GM18867 (cell line): Measurements from ENCODE around the gene ATP11A.
"Not testable (repeated sequence)": the region's sequence is repeated elsewhere in the genome, so short reads cannot be mapped to it uniquely, and the experiment has no call there.

ENCODE experiments used
- ATAC-seq: cut with Tn5 transposase; IDR thresholded peaks from one replicate; pipeline ENCODE4 v1.9.1; 2021; ENCODE audit warnings: mild to moderate bottlenecking, moderate library complexity; ENCODE audit not compliant: unreplicated experiment

Gene ATP11A

GRCh38 chr13:112772929-112773328 lies 83.1 kb downstream of the ATP11A start:
- no peak for ATAC-seq

GRCh38 chr13:112773601-112774447 lies 84.0 kb downstream of the ATP11A start:
- no peak for ATAC-seq

- no peak for ATAC-seq
Observed at GRCh38 chr13:112774448-112774792, 84.6 kb downstream of the ATP11A start.

GRCh38 chr13:112774829-112775565 lies 85.2 kb downstream of the ATP11A start:
- no peak for ATAC-seq

- ATAC-seq, result no peak
Observed at GRCh38 chr13:112775791-112776279, 86.0 kb downstream of the ATP11A start.

GRCh38 chr13:112776354-112776753 lies 86.5 kb downstream of the ATP11A start:
- no peak for ATAC-seq

GRCh38 chr13:112776971-112777370 lies 87.1 kb downstream of the ATP11A start:
- ATAC-seq, result no peak

- no peak for ATAC-seq
Observed at GRCh38 chr13:112777637-112778406, 88.0 kb downstream of the ATP11A start.

GRCh38 chr13:112779856-112780604 lies 90.2 kb downstream of the ATP11A start:
- no peak for ATAC-seq

GRCh38 chr13:112781287-112781686 lies 91.4 kb downstream of the ATP11A start:
- ATAC-seq, result no peak

- no peak for ATAC-seq
Observed at GRCh38 chr13:112781881-112782361, 92.1 kb downstream of the ATP11A start.

- ATAC-seq, result no peak
Observed at GRCh38 chr13:112782429-112783010, 92.7 kb downstream of the ATP11A start.

- no peak for ATAC-seq
Observed at GRCh38 chr13:112783135-112783977, 93.5 kb downstream of the ATP11A start.

- ATAC-seq, result no peak
Observed at GRCh38 chr13:112783978-112784371, 94.1 kb downstream of the ATP11A start.

- ATAC-seq, result no peak
Observed at GRCh38 chr13:112784811-112785482, 95.1 kb downstream of the ATP11A start.

- no peak for ATAC-seq
Observed at GRCh38 chr13:112785483-112785856, 95.6 kb downstream of the ATP11A start.

- not testable (repeated sequence) for ATAC-seq
Observed at GRCh38 chr13:112786810-112787209, 97.0 kb downstream of the ATP11A start.

- ATAC-seq, result no peak
Observed at GRCh38 chr13:112790735-112791641, 101.2 kb downstream of the ATP11A start.
